ENCODE measurements around the gene RBFOX1. TPM values are rescaled to one million over a fixed set of nuclear protein-coding genes. Genes with fewer than 3 reads are reported as not detected.

Gene RBFOX1
- total RNA-seq, 4 donors from 2014 or later, result 0.16 TPM; not detected in 3

DNA sequence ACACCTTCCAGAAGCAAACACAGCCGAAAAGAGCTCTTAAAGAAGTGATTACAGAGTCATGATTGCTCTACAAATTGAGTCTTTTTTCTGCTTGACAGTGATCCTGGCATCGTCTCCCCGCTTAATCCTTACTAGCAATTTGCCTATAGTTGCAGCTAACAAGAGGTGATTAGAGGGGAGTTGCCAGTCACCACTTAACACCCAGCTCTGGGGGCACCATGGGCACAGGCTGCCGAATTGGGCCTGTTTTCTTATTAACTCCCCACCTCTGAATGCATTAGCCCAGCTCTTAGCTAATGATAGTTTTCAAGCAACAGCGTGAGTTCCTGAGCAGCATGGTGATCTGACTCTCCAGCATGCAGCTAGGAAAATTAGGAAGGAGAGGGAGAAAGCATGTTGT is 93.5 kb downstream of the RBFOX1 start:
- TF ChIP-seq, protein P1, sequence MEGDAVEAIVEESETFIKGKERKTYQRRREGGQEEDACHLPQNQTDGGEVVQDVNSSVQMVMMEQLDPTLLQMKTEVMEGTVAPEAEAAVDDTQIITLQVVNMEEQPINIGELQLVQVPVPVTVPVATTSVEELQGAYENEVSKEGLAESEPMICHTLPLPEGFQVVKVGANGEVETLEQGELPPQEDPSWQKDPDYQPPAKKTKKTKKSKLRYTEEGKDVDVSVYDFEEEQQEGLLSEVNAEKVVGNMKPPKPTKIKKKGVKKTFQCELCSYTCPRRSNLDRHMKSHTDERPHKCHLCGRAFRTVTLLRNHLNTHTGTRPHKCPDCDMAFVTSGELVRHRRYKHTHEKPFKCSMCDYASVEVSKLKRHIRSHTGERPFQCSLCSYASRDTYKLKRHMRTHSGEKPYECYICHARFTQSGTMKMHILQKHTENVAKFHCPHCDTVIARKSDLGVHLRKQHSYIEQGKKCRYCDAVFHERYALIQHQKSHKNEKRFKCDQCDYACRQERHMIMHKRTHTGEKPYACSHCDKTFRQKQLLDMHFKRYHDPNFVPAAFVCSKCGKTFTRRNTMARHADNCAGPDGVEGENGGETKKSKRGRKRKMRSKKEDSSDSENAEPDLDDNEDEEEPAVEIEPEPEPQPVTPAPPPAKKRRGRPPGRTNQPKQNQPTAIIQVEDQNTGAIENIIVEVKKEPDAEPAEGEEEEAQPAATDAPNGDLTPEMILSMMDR (IDR thresholded peaks at IDR 0.05; ENCODE audit: low read depth), result no peak

DNA sequence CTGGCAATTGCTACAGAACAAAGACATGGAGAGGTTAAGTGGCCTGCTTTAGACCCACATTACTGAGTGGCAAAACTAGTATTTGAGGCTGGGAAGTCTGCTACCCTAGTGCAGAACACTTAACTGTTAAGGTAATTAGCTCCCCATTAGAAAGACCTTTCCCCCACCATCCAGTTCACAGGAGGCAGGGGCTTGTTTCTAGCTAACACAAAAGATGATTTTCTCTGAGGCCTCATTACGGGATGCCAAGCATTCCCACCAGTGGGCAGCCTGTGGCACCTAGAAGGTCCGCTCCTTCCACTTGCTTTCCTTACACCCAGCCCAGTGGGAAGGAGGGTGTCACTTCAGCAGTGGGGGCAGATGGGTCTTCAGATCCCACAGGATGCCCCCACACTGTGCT is 99.1 kb downstream of the RBFOX1 start:
- TF ChIP-seq, protein P1 (IDR thresholded peaks at IDR 0.05; ENCODE audit: low read depth), result no peak

DNA sequence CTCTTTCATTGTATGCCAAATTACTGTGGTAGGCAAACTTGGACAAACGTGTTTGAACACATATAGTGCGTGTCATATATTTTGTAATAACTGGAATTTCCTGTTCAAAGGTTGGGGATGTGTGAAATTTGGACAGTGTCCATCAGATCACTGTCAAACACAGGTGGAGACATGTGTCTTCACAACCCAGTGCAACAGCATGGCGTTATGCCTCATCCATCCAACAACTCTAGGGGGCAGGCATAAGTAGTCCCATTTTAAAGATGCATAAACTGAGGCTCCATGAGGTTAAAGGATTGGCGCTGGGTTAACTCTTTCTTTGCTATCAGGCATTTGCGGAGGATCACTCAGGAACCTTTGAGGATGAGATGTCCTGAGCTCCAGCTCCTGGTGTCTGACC is 103.7 kb downstream of the RBFOX1 start:
- TF ChIP-seq, protein P1 (IDR thresholded peaks at IDR 0.05; ENCODE audit: low read depth), result no peak

DNA sequence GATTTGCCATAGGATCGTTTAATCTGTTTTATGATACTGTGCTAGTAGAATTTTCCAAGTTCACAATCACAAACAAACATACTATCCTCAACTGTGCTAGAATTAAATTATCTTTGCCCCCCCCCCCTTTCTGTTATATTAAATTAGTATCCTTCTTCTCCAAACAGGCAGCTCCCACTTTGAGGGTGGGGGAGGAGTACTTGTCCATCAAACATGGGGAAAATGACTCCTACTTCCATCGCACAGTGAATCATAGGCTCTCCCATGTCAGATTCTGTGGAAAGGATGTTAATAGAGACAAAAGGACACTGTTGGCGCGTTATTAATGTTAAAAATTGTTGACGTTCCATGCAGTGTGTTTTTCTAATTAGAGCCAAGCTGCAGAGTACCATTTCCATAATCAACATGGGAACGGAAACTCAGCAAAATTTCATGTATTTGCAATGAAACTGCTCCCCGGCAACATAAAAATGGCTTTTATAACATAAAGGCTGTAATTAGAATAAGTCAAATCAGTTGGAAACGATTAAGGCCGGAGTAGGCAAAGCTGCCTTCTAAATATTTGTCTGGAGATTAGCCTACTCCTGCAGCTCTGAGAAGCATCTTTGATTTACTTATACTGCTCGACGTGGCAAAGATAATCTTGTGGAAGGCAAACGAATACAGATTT is 104.6 kb downstream of the RBFOX1 start:
- TF ChIP-seq, protein P1 (IDR thresholded peaks at IDR 0.05; ENCODE audit: low read depth), result no peak

DNA sequence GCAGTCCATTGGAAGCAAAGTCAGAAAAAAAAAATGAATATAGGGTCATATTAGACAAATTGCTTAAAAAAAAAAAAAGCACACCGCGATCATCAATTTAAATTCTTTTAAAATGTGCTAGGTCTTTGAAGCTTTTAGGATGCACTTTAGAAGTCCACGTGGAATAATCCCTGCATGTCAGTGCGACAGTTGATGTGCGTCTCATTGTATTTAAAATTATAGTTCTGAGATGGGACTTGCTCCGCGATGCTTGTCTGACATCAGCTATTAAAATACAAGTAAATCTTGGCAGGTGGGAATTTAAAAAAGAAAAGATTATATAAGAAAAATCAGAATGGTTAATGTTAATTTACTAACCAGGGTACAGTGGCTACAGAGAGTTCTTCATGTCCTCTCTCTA is 105.2 kb downstream of the RBFOX1 start:
- TF ChIP-seq, protein P1 (IDR thresholded peaks at IDR 0.05; ENCODE audit: low read depth), result no peak

DNA sequence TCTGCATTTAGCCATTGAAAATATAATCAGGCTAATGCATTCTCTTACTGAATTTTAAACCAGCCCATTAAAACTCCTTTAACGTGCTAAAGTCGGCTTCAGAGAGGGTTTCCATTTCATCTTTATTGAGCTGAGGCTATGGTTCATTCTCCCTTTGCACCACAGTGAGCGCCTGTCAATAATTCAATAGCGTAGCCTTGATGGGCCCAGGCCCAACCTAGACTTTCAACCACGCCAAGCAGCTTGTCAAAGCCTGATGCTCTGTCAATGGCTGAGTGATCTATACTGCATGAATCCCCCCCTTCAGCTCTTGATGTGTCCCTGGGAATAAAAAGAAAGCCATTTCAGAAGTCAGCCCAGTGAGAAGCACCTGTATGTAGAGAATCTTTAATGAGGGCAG is 106.0 kb downstream of the RBFOX1 start:
- TF ChIP-seq, protein P1 (IDR thresholded peaks at IDR 0.05; ENCODE audit: low read depth), result no peak

DNA sequence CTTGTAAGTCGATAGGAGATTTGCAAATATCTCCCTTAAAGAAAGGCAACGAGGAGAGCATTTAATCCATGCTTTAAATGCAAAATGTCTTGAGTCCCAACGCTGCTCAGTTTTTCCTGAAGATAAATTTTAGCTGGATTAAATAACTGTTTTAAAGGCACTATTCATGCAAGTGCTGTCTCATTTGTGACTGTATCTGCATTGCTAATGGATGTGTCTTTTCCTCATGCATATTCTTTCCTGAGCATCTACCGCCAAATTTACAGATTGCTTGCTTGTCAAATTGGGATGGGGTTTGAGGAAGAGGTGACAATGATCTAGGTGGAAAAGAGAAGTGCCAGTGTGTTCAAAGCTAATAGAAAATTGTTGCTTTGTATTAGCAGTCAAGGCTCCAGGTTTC is 106.9 kb downstream of the RBFOX1 start:
- TF ChIP-seq, protein P1 (IDR thresholded peaks at IDR 0.05; ENCODE audit: low read depth), result no peak

Measured in subcutaneous adipose tissue (tissue), 4 donors.